COLO829 (cell line): Measurements from ENCODE around the gene STARD7.
"Not testable (repeated sequence)": the region's sequence is repeated elsewhere in the genome, so short reads cannot be mapped to it uniquely, and the experiment has no call there.

Experiments used
- DNase-seq: peaks from one replicate; pipeline ENCODE4 v3.0.0; 2012; ENCODE audit warnings: low spot score

The STARD7 gene

GRCh38 chr2:96148410-96149217 lies 60.0 kb downstream of the STARD7 start:
- DNase-seq: no peak

GRCh38 chr2:96147593-96148201 lies 60.9 kb downstream of the STARD7 start:
- no peak for DNase-seq

GRCh38 chr2:96146881-96147592 lies 61.6 kb downstream of the STARD7 start:
- DNase-seq: no peak

GRCh38 chr2:96146153-96146880 lies 62.3 kb downstream of the STARD7 start:
- DNase-seq: no peak

GRCh38 chr2:96145848-96146152 lies 62.8 kb downstream of the STARD7 start:
- DNase-seq: no peak

GRCh38 chr2:96145036-96145847 lies 63.4 kb downstream of the STARD7 start, which contains the start of gene DUSP2:
Gene DUSP2, minus strand, starts transcription at chr2:96145440. Its CDS starts 86 bp downstream, at chr2:96145354.
- peak; percentile 51 for DNase-seq

GRCh38 chr2:96144481-96145035 lies 64.1 kb downstream of the STARD7 start:
- DNase-seq: no peak

GRCh38 chr2:96143848-96144480 lies 64.7 kb downstream of the STARD7 start:
- no peak for DNase-seq

GRCh38 chr2:96143231-96143847 lies 65.3 kb downstream of the STARD7 start:
- DNase-seq: no peak

- no peak for DNase-seq
Observed at GRCh38 chr2:96142217-96143113, 66.2 kb downstream of the STARD7 start.

GRCh38 chr2:96141624-96141967 lies 67.0 kb downstream of the STARD7 start:
- DNase-seq: not testable (repeated sequence)

GRCh38 chr2:96140941-96141623 lies 67.5 kb downstream of the STARD7 start:
- DNase-seq: no peak

GRCh38 chr2:96139181-96139758 lies 69.4 kb downstream of the STARD7 start:
- no peak for DNase-seq

- DNase-seq: no peak
Observed at GRCh38 chr2:96138179-96139145, 70.2 kb downstream of the STARD7 start, which contains the start of gene ASTL. Gene ASTL, minus strand, starts transcription at chr2:96138502. Its CDS starts 66 bp downstream, at chr2:96138436.

GRCh38 chr2:96137321-96138178 lies 71.1 kb downstream of the STARD7 start:
- no peak for DNase-seq

GRCh38 chr2:96136129-96136720 lies 72.4 kb downstream of the STARD7 start:
- no peak for DNase-seq
